GM23248 (cell line): Measurements from ENCODE around the gene VRTN. TPM values are rescaled to one million over a fixed set of nuclear protein-coding genes. Genes with fewer than 3 reads are reported as not detected.
A peak's percentile ranks its signal among the peaks of the same experiment; 100 is the strongest.
"Not testable (repeated sequence)": the region's sequence is repeated elsewhere in the genome, so short reads cannot be mapped to it uniquely, and the experiment has no call there.

Source experiments
- DNase-seq: peaks from one replicate; pipeline ENCODE4 v3.0.0-alpha.2; 2015
- H2AFZ ChIP-seq: fragments of 200-600 bp; sonication (generic); 2 replicates; pipeline ENCODE4 v1.6.1; 2016; ENCODE audit warnings: antibody characterized with exemption
- H3F3A ChIP-seq: fragments of 200-600 bp; sonication (generic); 2 replicates; pipeline ENCODE4 v1.6.1; 2016; ENCODE audit warnings: mild to moderate bottlenecking, antibody characterized with exemption, mixed run types; ENCODE audit not compliant: insufficient read depth
- H3K27ac ChIP-seq: fragments of 200-600 bp; sonication (generic); 2 replicates; pipeline ENCODE4 v1.5.1; 2016; ENCODE audit warnings: mild to moderate bottlenecking
- H3K27me3 ChIP-seq: fragments of 200-600 bp; sonication (generic); replicated peaks from 2 replicates; pipeline ENCODE4 v1.6.1; 2016; ENCODE audit warnings: mild to moderate bottlenecking; ENCODE audit not compliant: insufficient read depth
- H3K36me3 ChIP-seq: fragments of 200-600 bp; sonication (generic); 2 replicates; pipeline ENCODE4 v1.6.1; 2016; ENCODE audit warnings: low read depth, mild to moderate bottlenecking
- H3K4me1 ChIP-seq: fragments of 200-600 bp; sonication (generic); 2 replicates; pipeline ENCODE4 v1.6.1; 2016; ENCODE audit warnings: mild to moderate bottlenecking; ENCODE audit not compliant: insufficient read depth
- H3K4me2 ChIP-seq: fragments of 200-600 bp; sonication (generic); one replicate; pipeline ENCODE4 v1.6.1; 2016; ENCODE audit warnings: mild to moderate bottlenecking; ENCODE audit not compliant: unreplicated experiment
- H3K4me3 ChIP-seq: fragments of 200-600 bp; sonication (generic); 2 replicates; pipeline ENCODE4 v1.5.1; 2016; ENCODE audit warnings: mild to moderate bottlenecking
- H3K79me2 ChIP-seq: fragments of 200-600 bp; sonication (generic); 2 replicates; pipeline ENCODE4 v1.6.1; 2016; ENCODE audit warnings: mild to moderate bottlenecking; ENCODE audit not compliant: insufficient read depth
- H3K9ac ChIP-seq: fragments of 200-600 bp; sonication (generic); 2 replicates; pipeline ENCODE4 v1.6.1; 2016; ENCODE audit warnings: mild to moderate bottlenecking
- H3K9me2 ChIP-seq: fragments of 200-600 bp; sonication (generic); 2 replicates; pipeline ENCODE4 v1.6.1; 2016; ENCODE audit warnings: mixed run types, mild to moderate bottlenecking, moderate library complexity; ENCODE audit not compliant: insufficient read depth
- H3K9me3 ChIP-seq: fragments of 200-600 bp; sonication (generic); one replicate; pipeline ENCODE4 v1.6.1; 2017; ENCODE audit warnings: low read depth
- H4K20me1 ChIP-seq: fragments of 200-600 bp; sonication (generic); 2 replicates; pipeline ENCODE4 v1.6.0; 2016; ENCODE audit not compliant: insufficient read depth
- EZH2 ChIP-seq: fragments of 200-600 bp; sonication (generic); IDR thresholded peaks from 2 replicates; pipeline ENCODE4 v1.6.1; 2018; ENCODE audit warnings: antibody characterized with exemption, mild to moderate bottlenecking; ENCODE audit not compliant: insufficient read depth, poor library complexity, severe bottlenecking
- EZH2phosphoT487 ChIP-seq: fragments of 200-600 bp; sonication (generic); IDR thresholded peaks from 2 replicates; pipeline ENCODE4 v1.6.1; 2018; ENCODE audit warnings: antibody characterized with exemption, moderate library complexity, mild to moderate bottlenecking, low read depth; ENCODE audit not compliant: insufficient read depth
- WGBS, 2 experiments: methylation state at CpG; one replicate each; pipeline ENCODE4 v1.1.6; 2015 to 2017; ENCODE audit warnings: low lambda C conversion rate in 2 of 2, low coverage in 1 of 2; ENCODE audit errors: missing lambda C conversion rate in 2 of 2; 5-methylcytosine and 5-hydroxymethylcytosine counted together
- in situ Hi-C: fragments of 300-500 bp; cut with MboI; formaldehyde crosslinking; loops from 2 replicates; pipeline ENCODE4 v1.15.0; 2020
- polyA plus RNA-seq: library from polyadenylated mRNA; unstranded; fragments of >200 nt; fragmentation: Nextera tagmentation; extraction: Ambion mirVana; gene quantifications from 2 replicates; pipeline ENCODE4 v1.2.1, GENCODE V29; 2016
- total RNA-seq: library from RNA; depleted of rRNA; stranded (reverse); fragments of >200 nt; shearing (Covaris generic); gene quantifications from 2 replicates; pipeline ENCODE4 v1.2.3, GENCODE V29; 2014

VRTN gene
- total and polyA plus RNA-seq, 2 experiments from 2014 or later, result not detected

GRCh38 chr14:74313601-74314000 lies 34.7 kb upstream of the VRTN start:
- H3K9me2 ChIP-seq, result no peaks in the 10 kb centered on the region
- in situ Hi-C loops, result no loop called here
- peaks cover 4% of the 10 kb centered on the region for H3K27me3 ChIP-seq
- H3F3A ChIP-seq, result no peaks in the 10 kb centered on the region
- H4K20me1 ChIP-seq, result no peaks in the 10 kb centered on the region
- no peak overlapping the region for H3K27ac ChIP-seq
- H3K79me2 ChIP-seq, result no peaks in the 10 kb centered on the region
- no peaks in the 10 kb centered on the region for H3K4me1 ChIP-seq
- no peak for TF ChIP-seq EZH2phosphoT487
- TF ChIP-seq EZH2, result no peak
- no peaks in the 10 kb centered on the region for H3K9me3 ChIP-seq
- H3K36me3 ChIP-seq, result no peaks in the 10 kb centered on the region
- no peak overlapping the region for H3K9ac ChIP-seq
- no peak for DNase-seq
- H3K4me3 ChIP-seq, result no peak overlapping the region
- WGBS, 2 experiments, result 19 to 21% methylated on average over 5 of the region's 5 CpGs
- H3K4me2 ChIP-seq, result no peak overlapping the region
- no peak overlapping the region for H2AFZ ChIP-seq

GRCh38 chr14:74314576-74314975 lies 33.7 kb upstream of the VRTN start:
- Histone ChIP-seq H3K9me2 (no peaks in the 10 kb centered on the region), H3K4me3 (no peak overlapping the region), H4K20me1 (no peaks in the 10 kb centered on the region), H3K27me3 (peaks cover 9% of the 10 kb centered on the region), H3K36me3 (no peaks in the 10 kb centered on the region), H3K9ac (no peak overlapping the region), H3K4me2 (no peak overlapping the region), H3K4me1 (no peaks in the 10 kb centered on the region), H3K9me3 (no peaks in the 10 kb centered on the region), H3F3A (no peaks in the 10 kb centered on the region), H3K79me2 (no peaks in the 10 kb centered on the region), H2AFZ (no peak overlapping the region), H3K27ac (no peak overlapping the region)
- no peak for TF ChIP-seq EZH2
- TF ChIP-seq EZH2phosphoT487, result no peak
- in situ Hi-C loops, result no loop called here
- WGBS, 2 experiments, result 18 to 32% methylated on average over 4 of the region's 4 CpGs
- DNase-seq, result no peak

GRCh38 chr14:74324931-74325361 lies 23.3 kb upstream of the VRTN start:
- H3K79me2 ChIP-seq, result no peaks in the 10 kb centered on the region
- no peaks in the 10 kb centered on the region for H3K9me2 ChIP-seq
- in situ Hi-C loops, result no loop called here
- no peak overlapping the region for H3K4me2 ChIP-seq
- H4K20me1 ChIP-seq, result no peaks in the 10 kb centered on the region
- H3K36me3 ChIP-seq, result no peaks in the 10 kb centered on the region
- H3K27ac ChIP-seq, result no peak overlapping the region
- no peaks in the 10 kb centered on the region for H3K9me3 ChIP-seq
- TF ChIP-seq EZH2phosphoT487, result no peak
- no peak for TF ChIP-seq EZH2
- H3K4me1 ChIP-seq, result no peaks in the 10 kb centered on the region
- peaks cover 13% of the 10 kb centered on the region for H3K27me3 ChIP-seq
- no peak overlapping the region for H2AFZ ChIP-seq
- H3K9ac ChIP-seq, result no peak overlapping the region
- no peak overlapping the region for H3K4me3 ChIP-seq
- no peaks in the 10 kb centered on the region for H3F3A ChIP-seq
- DNase-seq, result peak; percentile 63
- WGBS, 2 experiments, result 49 to 52% methylated on average over 3 of the region's 3 CpGs

- H3K4me1 ChIP-seq, result no peaks in the 10 kb centered on the region
- WGBS, 2 experiments, result 28 to 44% methylated on average over 3 of the region's 3 CpGs
- in situ Hi-C loops, result no loop called here
- no peak overlapping the region for H3K4me3 ChIP-seq
- no peak overlapping the region for H3K9ac ChIP-seq
- H3K4me2 ChIP-seq, result no peak overlapping the region
- no peaks in the 10 kb centered on the region for H3K79me2 ChIP-seq
- DNase-seq, result no peak
- H3K36me3 ChIP-seq, result no peaks in the 10 kb centered on the region
- no peaks in the 10 kb centered on the region for H3F3A ChIP-seq
- H3K9me3 ChIP-seq, result no peaks in the 10 kb centered on the region
- TF ChIP-seq EZH2phosphoT487 (no peak), EZH2 (no peak)
- no peak overlapping the region for H2AFZ ChIP-seq
- H3K9me2 ChIP-seq, result no peaks in the 10 kb centered on the region
- H4K20me1 ChIP-seq, result no peaks in the 10 kb centered on the region
- peaks cover 13% of the 10 kb centered on the region for H3K27me3 ChIP-seq
- no peak overlapping the region for H3K27ac ChIP-seq
Observed at GRCh38 chr14:74325446-74325845, 22.8 kb upstream of the VRTN start.

GRCh38 chr14:74326369-74327152 lies 21.7 kb upstream of the VRTN start:
- peaks cover 13% of the 10 kb centered on the region for H3K27me3 ChIP-seq
- no peak overlapping the region for H2AFZ ChIP-seq
- H4K20me1 ChIP-seq, result no peaks in the 10 kb centered on the region
- H3K9ac ChIP-seq, result no peak overlapping the region
- WGBS, 2 experiments, result 15 to 17% methylated on average over 10 of the region's 10 CpGs
- in situ Hi-C loops, result no loop called here
- DNase-seq, result no peak
- no peaks in the 10 kb centered on the region for H3K9me2 ChIP-seq
- TF ChIP-seq EZH2phosphoT487 (no peak), EZH2 (no peak)
- no peak overlapping the region for H3K4me2 ChIP-seq
- no peaks in the 10 kb centered on the region for H3K9me3 ChIP-seq
- no peak overlapping the region for H3K27ac ChIP-seq
- H3K36me3 ChIP-seq, result no peaks in the 10 kb centered on the region
- no peak overlapping the region for H3K4me3 ChIP-seq
- H3K4me1 ChIP-seq, result no peaks in the 10 kb centered on the region
- H3F3A ChIP-seq, result no peaks in the 10 kb centered on the region
- no peaks in the 10 kb centered on the region for H3K79me2 ChIP-seq

- H2AFZ ChIP-seq, H3K79me2 ChIP-seq, in situ Hi-C loops, H3K4me1 ChIP-seq, H3K4me3 ChIP-seq, H3K9me3 ChIP-seq, H3K36me3 ChIP-seq, H3F3A ChIP-seq, H3K9ac ChIP-seq, DNase-seq, H3K4me2 ChIP-seq, H3K9me2 ChIP-seq, H4K20me1 ChIP-seq, H3K27ac ChIP-seq: not testable (repeated sequence)
- peaks cover 13% of the 10 kb centered on the region for H3K27me3 ChIP-seq
- WGBS, 2 experiments, result 64 to 70% methylated on average over 8 to 9 of the region's 9 CpGs
Observed at GRCh38 chr14:74329950-74330552, 18.2 kb upstream of the VRTN start.
